Liver (tissue), 9 donors: ENCODE data around the gene CD101. TPM values are rescaled to one million over a fixed set of nuclear protein-coding genes. Genes with fewer than 3 reads are reported as not detected.

Source experiments
- DNase-seq: peaks from one replicate; pipeline ENCODE4 v3.0.0-alpha.2; 2017; ENCODE audit warnings: low spot score
- H3K27ac ChIP-seq, 2 donors: one replicate each; pipeline ENCODE4 v1.7.0; 2013; ENCODE audit warnings: inconsistent platforms in 2 of 2, low read length in 2 of 2, control low read depth in 1 of 2, low read depth in 1 of 2, mild to moderate bottlenecking in 1 of 2
- H3K27me3 ChIP-seq, 4 donors: one replicate each; pipeline versions ENCODE4 v1.6.1 to v1.7.0; 2013; ENCODE audit warnings: low read length in 3 of 4, inconsistent platforms in 1 of 4, mild to moderate bottlenecking in 1 of 4, moderate library complexity in 1 of 4; ENCODE audit not compliant: control insufficient read depth in 4 of 4, insufficient read depth in 4 of 4
- H3K36me3 ChIP-seq, 4 donors: one replicate each; pipeline versions ENCODE4 v1.6.1 to v1.7.0; 2013; ENCODE audit warnings: low read length in 3 of 4, mild to moderate bottlenecking in 3 of 4, low read depth in 1 of 4, moderate library complexity in 1 of 4; ENCODE audit not compliant: control insufficient read depth in 4 of 4, insufficient read depth in 3 of 4
- H3K4me1 ChIP-seq, 4 donors: one replicate each; pipeline versions ENCODE4 v1.6.1 to v1.7.0; 2013; ENCODE audit warnings: low read length in 3 of 4, mild to moderate bottlenecking in 3 of 4, moderate library complexity in 1 of 4; ENCODE audit not compliant: control insufficient read depth in 4 of 4, insufficient read depth in 4 of 4
- H3K4me3 ChIP-seq, 3 donors: one replicate each; pipeline versions ENCODE4 v1.6.1 to v1.7.0; 2013; ENCODE audit warnings: low read length in 3 of 3, control low read depth in 1 of 3, low read depth in 1 of 3, mild to moderate bottlenecking in 1 of 3
- H3K9ac ChIP-seq, 2 donors: one replicate each; pipeline ENCODE4 v1.7.0; 2013; ENCODE audit warnings: low read length in 2 of 2, mild to moderate bottlenecking in 2 of 2, moderate library complexity in 2 of 2, control low read depth in 1 of 2, low read depth in 1 of 2
- H3K9me3 ChIP-seq, 4 donors: one replicate each; pipeline versions ENCODE4 v1.6.1 to v1.7.0; 2013; ENCODE audit warnings: low read length in 3 of 4; ENCODE audit not compliant: control insufficient read depth in 4 of 4
- CTCF ChIP-seq: fragments of 150-350 bp; IDR thresholded peaks from 2 replicates; pipeline ENCODE4 v1.5.1; 2017; ENCODE audit warnings: improper control_type of control experiment, low read depth, low read length; ENCODE audit not compliant: missing input control
- GABPA ChIP-seq, 2 donors: IDR thresholded peaks in 1 of 2; conservative IDR thresholded peaks in 1 of 2; 2 replicates each; pipeline ENCODE4 v1.6.1; 2016; ENCODE audit warnings: antibody characterized with exemption in 2 of 2, mild to moderate bottlenecking in 1 of 2, moderate library complexity in 1 of 2
- HNF4A ChIP-seq, 2 donors: conservative IDR thresholded peaks; 2 replicates each; pipeline ENCODE4 v1.6.1; 2016; ENCODE audit warnings: antibody characterized with exemption in 2 of 2, mild to moderate bottlenecking in 2 of 2
- HNF4G ChIP-seq: IDR thresholded peaks from 2 replicates; pipeline ENCODE4 v1.6.1; 2016; ENCODE audit warnings: antibody characterized with exemption
- MAX ChIP-seq: IDR thresholded peaks from 2 replicates; pipeline ENCODE4 v1.6.1; 2016; ENCODE audit warnings: antibody characterized with exemption
- REST ChIP-seq: IDR thresholded peaks from 2 replicates; pipeline ENCODE4 v1.6.1; 2016; ENCODE audit warnings: antibody characterized with exemption, mild to moderate bottlenecking
- RXRA ChIP-seq, 2 donors: IDR thresholded peaks; 2 replicates each; pipeline ENCODE4 v1.6.1; 2017 to 2018; ENCODE audit warnings: antibody characterized with exemption in 2 of 2, mild to moderate bottlenecking in 1 of 2
- SP1 ChIP-seq: IDR thresholded peaks from 2 replicates; pipeline ENCODE4 v1.6.1; 2018; ENCODE audit warnings: antibody characterized with exemption, mild to moderate bottlenecking
- TAF1 ChIP-seq: conservative IDR thresholded peaks from 2 replicates; pipeline ENCODE4 v1.6.1; 2016; ENCODE audit warnings: antibody characterized with exemption, mild to moderate bottlenecking
- YY1 ChIP-seq: IDR thresholded peaks from 2 replicates; pipeline ENCODE4 v1.6.1; 2016; ENCODE audit warnings: antibody characterized with exemption, mild to moderate bottlenecking
- ZBTB33 ChIP-seq: IDR thresholded peaks from 2 replicates; pipeline ENCODE4 v1.6.1; 2016; ENCODE audit warnings: antibody characterized with exemption
- WGBS: extraction: QIAGEN DNeasy Blood & Tissue Kit; methylation state at CpG from one replicate; pipeline ENCODE4 v1.1.7; 2013; 5-methylcytosine and 5-hydroxymethylcytosine counted together
- polyA plus RNA-seq, 2 donors: library from polyadenylated mRNA; stranded (reverse) in 1 of 2; unstranded in 1 of 2; fragments of 200-250 nt in 1 of 2; fragments of >200 nt in 1 of 2; fragmentation: Nextera tagmentation in 1 of 2; extraction: Ambion mirVana in 1 of 2; gene quantifications; one replicate each; pipeline versions ENCODE4 v1.2.1 to v1.2.3, GENCODE V29; 2013 to 2015
- total RNA-seq, 2 donors: library from RNA; depleted of rRNA; stranded (reverse); fragments of >200 nt; gene quantifications; one replicate each; pipeline ENCODE4 v1.2.3, GENCODE V29; 2014
- donor health status: healthy.
- donor health status: healthy.
- donor health status: healthy.
- donor health status: healthy.
- donor health status: healthy.

The CD101 gene
- total and polyA plus RNA-seq, 4 donors: 0.24 to 2.0 (median 0.65) TPM

- WGBS: 96% methylated on average over 7 of the region's 7 CpGs
- Histone ChIP-seq H3K27me3 (no peaks in the 10 kb centered on the region), H3K36me3 (no peaks in the 10 kb centered on the region), H3K9ac (no peak overlapping the region), H3K27ac (no peak overlapping the region), H3K9me3 (no peaks in the 10 kb centered on the region), H3K4me1 (no peaks in the 10 kb centered on the region), H3K4me3 (no peak overlapping the region)
- TF ChIP-seq SP1: no peak
- no peak for TF ChIP-seq YY1
- TF ChIP-seq MAX: no peak
- TF ChIP-seq TAF1: no peak
- no peak for TF ChIP-seq REST
- no peak for TF ChIP-seq HNF4G
- no peak for TF ChIP-seq RXRA (IDR thresholded peaks at IDR 0.05)
- no peak for TF ChIP-seq ZBTB33
- no peak for DNase-seq
These were observed 24.0 kb downstream of the CD101 start for GRCh38 chr1:117025568-117025967.

- no peak for DNase-seq
- TF ChIP-seq HNF4A (conservative IDR thresholded peaks at IDR 0.05) (no peak), CTCF (no peak), HNF4G (no peak), GABPA (IDR thresholded peaks at IDR 0.05 in 1 of 2, conservative IDR thresholded peaks at IDR 0.05 in 1 of 2) (no peak)
- no peaks in the 10 kb centered on the region for H3K27me3 ChIP-seq
- H3K36me3 ChIP-seq: no peaks in the 10 kb centered on the region
- H3K9me3 ChIP-seq: no peaks in the 10 kb centered on the region
- H3K4me1 ChIP-seq: no peaks in the 10 kb centered on the region
- H3K9ac ChIP-seq: no peak overlapping the region
- 79% methylated on average over 6 of the region's 6 CpGs for WGBS
- no peak overlapping the region for H3K4me3 ChIP-seq
- no peak overlapping the region for H3K27ac ChIP-seq
These were observed 24.8 kb downstream of the CD101 start for GRCh38 chr1:117026361-117026760.
